K562 (cell line): ENCODE measurements around the gene TOX2.

Experiments used
- GABPA ChIP-seq: fragments of 200-800 bp; sonication (Bioruptor generic); conservative IDR thresholded peaks from 2 replicates; pipeline ENCODE4 v1.6.1; 2016; ENCODE audit warnings: low read depth, missing genetic modification characterization, missing compliant biosample characterization
- UBTF ChIP-seq, 2 experiments: IDR thresholded peaks; 2 replicates each; pipeline ENCODE4 v1.6.1; 2012; ENCODE audit warnings: improper control_type of control experiment in 2 of 2, low read depth in 2 of 2, low read length in 2 of 2, borderline replicate concordance in 1 of 2

GRCh38 chr20:43939762-43940121, 25.1 kb downstream of the TOX2 start:
- TF ChIP-seq UBTF (IDR thresholded peaks at IDR 0.05; ENCODE audit: borderline replicate concordance in 1 of 2, low read depth in 2 of 2, low read length in 2 of 2) (no peak), GABPA (tag) (no peak)
